ENCODE data around the gene BTNL3. TPM values are rescaled to one million over a fixed set of nuclear protein-coding genes. Genes with fewer than 3 reads are reported as not detected.
A peak's percentile ranks its signal among the peaks of the same experiment; 100 is the strongest.
"Not testable (repeated sequence)": the region's sequence is repeated elsewhere in the genome, so short reads cannot be mapped to it uniquely, and the experiment has no call there.

The BTNL3 gene
- total RNA-seq, 3 donors from 2014 or later, result under 0.01 TPM; not detected in 2

DNA sequence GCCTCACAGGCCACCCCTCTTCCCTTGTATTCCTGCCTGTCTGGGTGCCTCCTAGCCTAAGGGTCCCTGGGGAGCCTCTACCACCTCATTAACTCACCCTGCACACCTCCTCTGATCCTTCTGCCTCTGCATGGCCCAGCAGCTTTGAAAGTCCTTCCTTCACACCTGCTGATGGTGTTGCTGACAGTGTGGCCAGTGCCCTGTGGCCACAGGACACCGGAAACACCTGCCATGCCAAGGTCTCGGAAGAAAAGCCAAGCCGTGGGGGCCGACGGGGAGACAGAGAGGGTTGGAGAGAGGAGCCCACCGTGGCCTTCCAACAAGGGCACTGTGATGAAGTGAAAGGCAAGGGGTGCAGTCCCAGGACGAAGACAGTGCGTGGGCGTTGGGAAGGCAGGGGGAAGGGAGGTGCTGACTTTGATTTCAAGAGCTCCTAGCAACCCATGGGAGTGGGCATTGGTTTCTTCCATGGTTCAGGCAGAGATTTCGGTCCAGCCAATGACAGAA lies 55.5 kb downstream of the BTNL3 start:
- TF ChIP-seq CTCF (IDR thresholded peaks at IDR 0.05), result no peak
- no peak for TF ChIP-seq POLR2AphosphoS5 (IDR thresholded peaks at IDR 0.05)

DNA sequence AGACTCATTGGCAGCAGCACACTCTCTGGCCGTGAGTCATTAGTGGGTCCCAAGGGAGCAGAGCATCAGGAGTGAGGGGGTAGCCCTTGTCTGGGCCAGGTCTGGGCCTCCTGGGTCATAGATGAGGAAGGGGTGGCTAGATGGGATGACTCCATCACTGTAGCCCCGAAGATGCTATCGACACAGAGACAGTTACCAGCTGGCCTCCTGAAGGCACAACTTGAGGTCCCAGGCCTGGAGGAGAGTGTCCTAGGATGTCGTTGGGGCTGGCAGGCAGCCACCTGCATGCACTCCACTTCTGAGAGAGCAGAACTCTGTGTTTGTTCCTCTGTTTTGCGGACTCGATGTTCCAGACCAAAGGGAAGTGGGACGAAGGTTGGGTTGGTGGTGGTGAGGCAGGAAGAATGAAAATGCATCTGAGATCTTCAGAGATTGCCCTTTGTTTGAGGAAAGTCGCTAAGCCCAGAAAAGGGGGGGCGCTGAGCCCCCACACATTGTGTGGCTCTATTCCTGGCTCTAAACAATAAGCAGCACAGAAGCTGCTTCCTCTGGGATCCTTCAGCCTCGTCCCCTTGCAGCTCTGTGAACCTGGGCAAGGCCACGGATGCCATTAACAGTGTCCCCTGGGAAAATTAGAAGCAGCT lies 56.1 kb downstream of the BTNL3 start:
- H3K9me3 ChIP-seq, result no peaks in the 10 kb centered on the region
- H3K4me3 ChIP-seq, result peak overlapping the region in 1 of 3 donors; percentile 57
- H3K4me1 ChIP-seq, result no peaks in the 10 kb centered on the region
- DNase-seq (ENCODE audit: low spot score in 2 of 2), result no peak
- no peak for TF ChIP-seq POLR2AphosphoS5 (IDR thresholded peaks at IDR 0.05)
- TF ChIP-seq CTCF (IDR thresholded peaks at IDR 0.05), result no peak
- TF ChIP-seq POLR2A (IDR thresholded peaks at IDR 0.05), result no peak
- H3K27ac ChIP-seq, result peak overlapping the region in 1 of 2 donors; percentile 63
- no peaks in the 10 kb centered on the region for H3K36me3 ChIP-seq
- intact Hi-C loops (cut with DNase I; ENCODE audit: low total_unique reads), result no loop called here
- peaks cover 0 to 58% of the 10 kb centered on the region in 2 donors for H3K27me3 ChIP-seq

More for the DNA sequence above, 55.5 kb downstream of the BTNL3 start:
- H3K27ac ChIP-seq, result peak overlapping the region; percentile 14 to 63
- no peaks in the 10 kb centered on the region for H3K4me1 ChIP-seq
- peaks cover 0 to 51% of the 10 kb centered on the region in 2 donors for H3K27me3 ChIP-seq
- intact Hi-C loops (cut with DNase I; ENCODE audit: low total_unique reads), result no loop called here
- peak overlapping the region in 2 of 3 donors; percentile 7 to 57 for H3K4me3 ChIP-seq
- H3K9me3 ChIP-seq, result no peaks in the 10 kb centered on the region
- no peak for DNase-seq (ENCODE audit: low spot score in 2 of 2)
- no peaks in the 10 kb centered on the region for H3K36me3 ChIP-seq

- H3K4me3 ChIP-seq, result peak overlapping the region in 1 of 3 donors; percentile 57
- no peaks in the 10 kb centered on the region for H3K36me3 ChIP-seq
- H3K9me3 ChIP-seq, result no peaks in the 10 kb centered on the region
- peak overlapping the region in 1 of 2 donors; percentile 26 for H3K27ac ChIP-seq
- no peak for DNase-seq (ENCODE audit: low spot score in 2 of 2)
- no peaks in the 10 kb centered on the region for H3K4me1 ChIP-seq
- intact Hi-C loops (cut with DNase I; ENCODE audit: low total_unique reads), result no loop called here
- peaks cover 0 to 59% of the 10 kb centered on the region in 2 donors for H3K27me3 ChIP-seq
- TF ChIP-seq CTCF (IDR thresholded peaks at IDR 0.05), result no peak
- no peak for TF ChIP-seq POLR2A (IDR thresholded peaks at IDR 0.05)
- no peak for TF ChIP-seq POLR2AphosphoS5 (IDR thresholded peaks at IDR 0.05)
These were observed 56.7 kb downstream of the BTNL3 start for GRCh38 chr5:181045316-181045715.

DNA sequence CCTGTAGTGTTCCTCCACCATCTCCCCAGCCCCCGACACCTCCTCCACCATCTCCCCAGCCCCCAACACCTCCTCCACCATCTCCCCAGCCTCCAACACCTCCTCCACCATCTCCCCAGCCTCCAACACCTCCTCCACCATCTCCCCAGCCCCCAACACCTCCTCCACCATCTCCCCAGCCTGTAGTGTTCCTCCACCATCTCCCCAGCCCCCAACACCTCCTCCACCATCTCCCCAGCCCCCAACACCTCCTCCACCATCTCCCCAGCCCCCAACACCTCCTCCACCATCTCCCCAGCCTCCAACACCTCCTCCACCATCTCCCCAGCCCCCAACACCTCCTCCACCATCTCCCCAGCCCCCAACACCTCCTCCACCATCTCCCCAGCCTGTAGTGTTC lies 57.2 kb downstream of the BTNL3 start:
- DNase-seq (ENCODE audit: low spot score in 2 of 2); H3K4me1 ChIP-seq; H3K9me3 ChIP-seq; H3K36me3 ChIP-seq; intact Hi-C loops (cut with DNase I; ENCODE audit: low total_unique reads); H3K4me3 ChIP-seq: not testable (repeated sequence)
- Histone ChIP-seq H3K27ac (peak overlapping the region in 1 of 2 donors; percentile 26), H3K27me3 (peaks cover 0 to 60% of the 10 kb centered on the region in 2 donors)

DNA sequence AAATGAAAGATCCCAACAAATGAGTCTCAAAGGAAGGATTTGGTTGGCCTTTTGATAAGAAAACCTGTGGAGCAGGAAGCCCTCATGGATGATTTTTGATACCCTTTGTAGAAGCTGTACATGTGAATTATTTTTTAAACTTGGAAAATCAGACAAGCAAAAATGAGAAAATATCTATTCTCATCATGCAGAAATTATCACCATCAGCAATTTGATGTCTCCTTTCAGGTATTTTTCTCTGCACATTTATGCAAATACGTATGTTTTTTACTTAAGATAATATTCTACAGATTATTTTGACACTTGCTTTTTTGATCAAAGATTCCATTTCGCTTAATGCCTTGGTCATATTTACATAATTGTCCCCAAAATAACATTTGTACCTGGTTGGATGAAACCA lies 58.6 kb downstream of the BTNL3 start:
- Histone ChIP-seq H3K4me3 (no peak overlapping the region), H3K27ac (no peak overlapping the region), H3K9me3 (no peaks in the 10 kb centered on the region), H3K27me3 (peaks cover 0 to 63% of the 10 kb centered on the region in 2 donors), H3K36me3 (no peaks in the 10 kb centered on the region), H3K4me1 (peaks cover 0 to 3% of the 10 kb centered on the region in 2 donors)
- DNase-seq (ENCODE audit: low spot score in 2 of 2), result no peak
- TF ChIP-seq POLR2A (IDR thresholded peaks at IDR 0.05), result no peak
- intact Hi-C loops (cut with DNase I; ENCODE audit: low total_unique reads), result no loop called here

DNA sequence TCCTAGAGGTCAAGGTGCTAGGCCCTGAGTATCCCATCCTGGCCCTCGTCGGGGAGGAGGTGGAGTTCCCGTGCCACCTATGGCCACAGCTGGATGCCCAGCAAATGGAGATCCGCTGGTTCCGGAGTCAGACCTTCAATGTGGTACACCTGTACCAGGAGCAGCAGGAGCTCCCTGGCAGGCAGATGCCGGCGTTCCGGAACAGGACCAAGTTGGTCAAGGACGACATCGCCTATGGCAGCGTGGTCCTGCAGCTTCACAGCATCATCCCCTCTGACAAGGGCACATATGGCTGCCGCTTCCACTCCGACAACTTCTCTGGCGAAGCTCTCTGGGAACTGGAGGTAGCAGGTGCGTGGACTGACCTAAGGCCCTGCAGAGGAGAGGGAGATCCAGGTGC lies 59.3 kb downstream of the BTNL3 start:
- Histone ChIP-seq H3K4me3 (no peak overlapping the region), H3K36me3 (no peaks in the 10 kb centered on the region), H3K27me3 (peaks cover 0 to 66% of the 10 kb centered on the region in 2 donors), H3K4me1 (peaks cover 0 to 6% of the 10 kb centered on the region in 2 donors), H3K27ac (no peak overlapping the region), H3K9me3 (no peaks in the 10 kb centered on the region)
- TF ChIP-seq POLR2A (IDR thresholded peaks at IDR 0.05) (no peak), POLR2AphosphoS5 (IDR thresholded peaks at IDR 0.05) (peak in 1 of 3 donors; percentile 13)
- intact Hi-C loops (cut with DNase I; ENCODE audit: low total_unique reads), result no loop called here
- no peak for DNase-seq (ENCODE audit: low spot score in 2 of 2)
